Measurements from ENCODE around the gene ZNF394.

The ZNF394 gene

DNA sequence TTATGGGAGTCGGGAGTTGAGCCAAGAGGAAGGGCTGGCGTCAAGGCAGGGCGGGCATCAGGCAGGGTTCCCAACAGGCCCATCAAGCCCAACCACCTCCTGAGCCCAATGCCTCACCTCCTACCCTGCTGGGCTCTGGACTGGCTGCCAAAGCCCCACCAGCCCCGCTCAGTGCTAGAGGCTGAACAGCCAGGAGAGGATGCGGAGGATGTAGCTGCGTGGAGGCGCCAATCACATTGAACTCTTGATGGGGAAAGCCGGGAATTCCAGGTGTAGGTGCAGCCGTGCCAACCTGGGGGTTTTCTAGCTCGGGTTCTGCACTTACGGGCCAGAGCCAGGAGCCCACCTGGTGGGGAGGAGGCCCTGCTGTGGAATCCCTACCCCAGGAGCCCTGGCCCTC, 47.0 kb downstream of the ZNF394 start:
- no peak for DNase-seq (ENCODE audit: low read depth in 1 of 2, low spot score in 1 of 2)

DNA sequence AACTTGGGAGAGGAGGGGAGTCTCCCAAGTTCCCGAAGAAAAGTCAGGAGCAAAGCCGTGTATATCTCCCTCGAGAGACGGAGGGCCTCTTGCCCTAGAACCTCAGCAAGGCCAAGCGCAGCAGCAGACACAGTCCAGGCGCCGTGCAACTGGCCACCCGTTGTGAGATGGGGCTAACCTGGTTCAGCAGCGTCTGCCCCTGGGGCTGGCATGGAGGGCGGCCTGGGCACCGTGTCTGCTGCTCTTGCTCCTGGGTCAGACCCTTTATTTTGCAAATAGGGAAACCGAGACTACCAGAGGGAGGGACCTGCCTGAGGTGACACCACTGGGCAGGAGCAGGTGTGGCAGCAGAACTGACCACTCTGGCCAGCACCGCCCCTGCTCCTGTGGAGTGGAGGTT, 47.5 kb downstream of the ZNF394 start:
- no peak for DNase-seq (ENCODE audit: low read depth in 1 of 2, low spot score in 1 of 2)

DNA sequence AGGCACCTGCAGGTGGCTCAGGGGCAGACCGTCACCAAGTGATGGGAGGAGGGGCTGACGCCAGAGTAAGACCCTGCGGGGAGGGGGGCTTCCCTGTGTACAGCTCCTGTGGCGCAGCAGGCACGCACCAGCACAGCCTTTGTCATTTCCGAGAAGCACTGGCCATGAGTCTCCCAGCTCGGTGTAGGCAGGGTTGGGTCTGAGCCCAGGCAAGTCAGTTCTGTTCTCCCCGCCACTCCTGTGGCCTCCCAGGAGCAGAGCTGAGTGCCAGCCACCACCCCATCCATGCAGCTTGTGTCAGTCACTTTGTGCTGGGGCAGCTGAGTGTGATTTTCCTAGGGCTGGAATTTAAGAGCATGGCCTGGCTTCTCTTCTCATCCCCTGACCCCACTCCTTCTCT, 48.1 kb downstream of the ZNF394 start:
- no peak for DNase-seq (ENCODE audit: low read depth in 1 of 2, low spot score in 1 of 2)

DNA sequence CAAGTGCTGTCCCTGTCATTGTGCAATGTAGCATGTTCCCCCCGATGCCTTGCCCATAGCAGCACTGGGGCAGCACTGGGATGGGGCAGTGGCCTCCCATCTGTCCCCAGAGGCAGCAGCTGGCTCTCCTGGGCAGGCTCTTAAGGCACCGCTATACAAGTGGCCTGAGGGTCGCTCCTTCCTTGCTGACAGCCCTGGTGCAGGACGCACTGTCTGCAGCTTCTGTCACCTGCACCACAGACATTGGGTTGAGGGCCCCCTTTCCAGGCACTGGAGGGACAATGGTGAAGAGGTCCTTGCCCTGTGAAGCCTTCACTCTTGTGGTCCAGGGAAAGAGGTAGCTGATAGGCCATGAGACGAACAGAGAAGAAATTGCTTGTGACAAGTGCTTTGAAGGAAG, 50.8 kb downstream of the ZNF394 start:
- DNase-seq (ENCODE audit: low read depth in 1 of 2, low spot score in 1 of 2) = no peak

DNA sequence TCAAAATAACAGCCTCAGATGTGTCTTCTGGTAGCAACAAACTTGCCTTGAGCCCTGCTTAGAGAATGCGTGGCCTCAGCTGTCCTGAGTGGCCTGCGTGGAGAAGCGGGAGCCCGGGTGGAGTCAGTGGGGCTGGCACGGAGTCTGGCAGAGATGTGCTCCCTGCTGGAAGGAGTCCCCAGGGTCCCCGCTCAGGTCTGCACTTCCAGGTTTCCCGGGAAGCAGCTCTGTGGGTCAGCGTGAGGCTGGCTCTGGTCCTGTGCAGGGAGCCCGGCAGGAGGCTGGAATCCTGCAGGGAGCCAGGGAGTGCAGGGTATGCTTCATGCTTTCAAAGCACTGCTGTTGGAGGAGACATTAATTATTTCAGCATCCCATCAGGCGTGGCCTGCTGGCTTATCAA, 51.2 kb downstream of the ZNF394 start:
- no peak for DNase-seq (ENCODE audit: low read depth in 1 of 2, low spot score in 1 of 2)

DNA sequence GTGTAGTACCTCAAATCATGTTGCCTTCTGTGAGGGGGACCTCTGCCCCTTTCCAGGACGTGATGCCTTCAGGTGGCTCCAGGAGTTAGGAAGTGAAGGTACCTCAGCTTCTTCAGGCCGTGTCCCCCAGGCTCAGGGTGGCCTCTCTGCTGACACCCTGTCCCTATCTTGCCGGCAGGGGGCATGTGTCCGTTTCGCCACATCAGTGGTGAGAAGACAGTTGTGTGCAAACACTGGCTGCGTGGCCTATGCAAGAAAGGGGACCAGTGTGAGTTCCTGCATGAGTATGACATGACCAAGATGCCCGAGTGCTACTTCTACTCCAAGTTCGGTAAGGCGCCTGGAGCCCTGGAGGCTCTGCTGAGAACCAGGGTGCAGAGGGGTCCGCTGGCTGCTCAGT, 52.1 kb downstream of the ZNF394 start:
- no peak for DNase-seq (ENCODE audit: low read depth in 1 of 2, low spot score in 1 of 2)

DNA sequence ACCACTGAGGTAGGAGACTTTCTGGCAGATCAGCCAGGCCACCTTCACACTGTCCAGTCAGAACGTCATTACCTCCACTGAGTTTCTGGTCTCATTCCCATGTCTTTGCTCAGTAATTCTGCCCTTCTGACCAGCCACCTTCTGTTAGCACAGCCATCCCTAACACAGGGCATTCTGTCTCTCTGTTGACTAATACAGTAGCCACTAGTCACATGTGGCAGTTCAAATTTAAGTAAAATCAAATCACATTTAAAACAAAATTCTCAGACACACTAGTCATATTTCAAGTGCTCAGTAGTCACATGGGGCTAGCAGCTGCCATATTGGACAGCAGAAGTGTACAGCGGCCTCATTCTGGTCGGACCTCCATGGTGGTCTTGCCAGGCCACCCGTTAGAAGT, 54.0 kb downstream of the ZNF394 start:
- no peak for DNase-seq (ENCODE audit: low read depth in 1 of 2, low spot score in 1 of 2)
